Measurements from ENCODE around the gene MRPL9. TPM values are rescaled to one million over a fixed set of nuclear protein-coding genes. Genes with fewer than 3 reads are reported as not detected.

Gene MRPL9
- total RNA-seq, 2 donors from 2014 or later: 49.4 to 104 TPM

- no peak for TF ChIP-seq CTCF (IDR thresholded peaks at IDR 0.05)
- DNase-seq: no peak
- intact Hi-C loops (cut with DNase I): no loop called here
- Histone ChIP-seq H3K9ac (ENCODE audit: low read depth in 2 of 2, low read length in 2 of 2) (peak overlapping the region in 1 of 2 donors; percentile 60), H3K9me3 (no peaks in the 10 kb centered on the region), H3K4me3 (peak overlapping the region; percentile 50), H3K27me3 (no peaks in the 10 kb centered on the region), H3K4me1 (peaks cover 16% of the 10 kb centered on the region), H3K27ac (peak overlapping the region; percentile 45), H3K36me3 (no peaks in the 10 kb centered on the region)
Observed at GRCh38 chr1:151720554-151720953, 42.7 kb downstream of the MRPL9 start.

- H3K9ac ChIP-seq (ENCODE audit: low read depth in 2 of 2, low read length in 2 of 2): no peak overlapping the region
- intact Hi-C loops (cut with DNase I): no loop called here
- H3K27ac ChIP-seq: peak overlapping the region; percentile 45
- no peak for TF ChIP-seq CTCF (IDR thresholded peaks at IDR 0.05)
- H3K27me3 ChIP-seq: no peaks in the 10 kb centered on the region
- H3K9me3 ChIP-seq: no peaks in the 10 kb centered on the region
- H3K4me3 ChIP-seq: peak overlapping the region; percentile 50
- DNase-seq: no peak
- H3K36me3 ChIP-seq: no peaks in the 10 kb centered on the region
- H3K4me1 ChIP-seq: peaks cover 16% of the 10 kb centered on the region
Observed at GRCh38 chr1:151720125-151720524, 43.2 kb downstream of the MRPL9 start.

GRCh38 chr1:151718666-151719065, 44.6 kb downstream of the MRPL9 start:
- Histone ChIP-seq H3K9ac (ENCODE audit: low read depth in 2 of 2, low read length in 2 of 2) (no peak overlapping the region), H3K4me3 (no peak overlapping the region), H3K27ac (no peak overlapping the region), H3K9me3 (no peaks in the 10 kb centered on the region), H3K36me3 (no peaks in the 10 kb centered on the region), H3K27me3 (no peaks in the 10 kb centered on the region), H3K4me1 (peaks cover 16% of the 10 kb centered on the region)
- TF ChIP-seq CTCF (IDR thresholded peaks at IDR 0.05): no peak
- intact Hi-C loops (cut with DNase I): no loop called here
- DNase-seq: no peak

- TF ChIP-seq CTCF (IDR thresholded peaks at IDR 0.05): no peak
- Histone ChIP-seq H3K9ac (ENCODE audit: low read depth in 2 of 2, low read length in 2 of 2) (no peak overlapping the region), H3K36me3 (no peaks in the 10 kb centered on the region), H3K9me3 (no peaks in the 10 kb centered on the region), H3K27ac (no peak overlapping the region), H3K4me1 (peaks cover 16% of the 10 kb centered on the region), H3K27me3 (no peaks in the 10 kb centered on the region), H3K4me3 (no peak overlapping the region)
- intact Hi-C loops (cut with DNase I): no loop called here
- no peak for DNase-seq
Observed at GRCh38 chr1:151718011-151718431, 45.3 kb downstream of the MRPL9 start.

- no peaks in the 10 kb centered on the region for H3K9me3 ChIP-seq
- H3K4me3 ChIP-seq: no peak within 1 kb of the TSS
- H3K27ac ChIP-seq: no peak within 1 kb of the TSS
- no peak for TF ChIP-seq CTCF (IDR thresholded peaks at IDR 0.05)
- H3K9ac ChIP-seq (ENCODE audit: low read depth in 2 of 2, low read length in 2 of 2): no peak within 1 kb of the TSS
- no peaks in the 10 kb centered on the region for H3K36me3 ChIP-seq
- no peak for DNase-seq
- intact Hi-C loops (cut with DNase I): no loop called here
- no peaks in the 10 kb centered on the region for H3K27me3 ChIP-seq
- peaks cover 16% of the 10 kb centered on the region for H3K4me1 ChIP-seq
Observed at GRCh38 chr1:151716771-151717631, 46.3 kb downstream of the MRPL9 start, which contains the start of gene CELF3. TSS of gene CELF3 (minus strand) at chr1:151716803. CDS start at chr1:151716020, 783 bp downstream.
